GM23338 (cell line): ENCODE data around the gene UPF1. TPM values are rescaled to one million over a fixed set of nuclear protein-coding genes. Genes with fewer than 3 reads are reported as not detected.

ENCODE experiments used
- ATAC-seq: fragments of 200-7000 bp; cut with Tn5 transposase; 3 replicates; pipeline ENCODE4 v1.9.1; 2020
- DNase-seq: peaks from one replicate; pipeline ENCODE4 v3.0.0-alpha.2; 2015; ENCODE audit warnings: low spot score
- H2AFZ ChIP-seq: fragments of 200-600 bp; sonication (generic); 2 replicates; pipeline ENCODE4 v1.8.0; 2016; ENCODE audit warnings: antibody characterized with exemption, mild to moderate bottlenecking, moderate library complexity
- H3F3A ChIP-seq: fragments of 200-600 bp; sonication (generic); replicated peaks from 2 replicates; pipeline ENCODE4 v1.8.0; 2017; ENCODE audit warnings: antibody characterized with exemption, mixed run types, low read depth
- H3K27ac ChIP-seq: fragments of 200-600 bp; sonication (generic); 2 replicates; pipeline ENCODE4 v1.6.1; 2016; ENCODE audit warnings: low read depth
- H3K27me3 ChIP-seq: fragments of 200-600 bp; sonication (generic); 2 replicates; pipeline ENCODE4 v1.8.0; 2016; ENCODE audit warnings: mild to moderate bottlenecking, mixed run types, moderate library complexity; ENCODE audit not compliant: insufficient read depth
- H3K36me3 ChIP-seq: fragments of 200-600 bp; sonication (generic); 2 replicates; pipeline ENCODE4 v1.8.0; 2016; ENCODE audit warnings: mild to moderate bottlenecking; ENCODE audit not compliant: insufficient read depth
- H3K4me1 ChIP-seq: fragments of 200-600 bp; sonication (generic); 2 replicates; pipeline ENCODE4 v1.8.0; 2016; ENCODE audit warnings: mild to moderate bottlenecking, moderate library complexity; ENCODE audit not compliant: insufficient read depth
- H3K4me2 ChIP-seq: fragments of 200-600 bp; sonication (generic); 2 replicates; pipeline ENCODE4 v1.7.1; 2017; ENCODE audit warnings: mixed run types
- H3K4me3 ChIP-seq: fragments of 200-600 bp; sonication (generic); 2 replicates; pipeline ENCODE4 v1.6.1; 2016; ENCODE audit warnings: mixed run types
- H3K79me2 ChIP-seq: fragments of 200-600 bp; sonication (generic); replicated peaks from 2 replicates; pipeline ENCODE4 v1.8.0; 2017; ENCODE audit warnings: mild to moderate bottlenecking; ENCODE audit not compliant: insufficient read depth
- H3K9me2 ChIP-seq: fragments of 200-600 bp; sonication (generic); 2 replicates; pipeline ENCODE4 v1.8.0; 2017; ENCODE audit not compliant: insufficient read depth
- H4K20me1 ChIP-seq: fragments of 200-600 bp; sonication (generic); replicated peaks from 2 replicates; pipeline ENCODE4 v1.8.0; 2017; ENCODE audit warnings: mild to moderate bottlenecking; ENCODE audit not compliant: insufficient read depth
- H3K27ac Mint-ChIP-seq: 2 replicates; pipeline ENCODE4 v1.8.0; 2020; ENCODE audit warnings: inconsistent platforms, mild to moderate bottlenecking, moderate library complexity, mixed read lengths
- H3K27me3 Mint-ChIP-seq: 3 replicates; pipeline ENCODE4 v1.8.0; 2022; ENCODE audit warnings: low read depth, mild to moderate bottlenecking, moderate library complexity, mixed read lengths, inconsistent platforms; ENCODE audit not compliant: insufficient read depth, poor library complexity
- H3K36me3 Mint-ChIP-seq: 3 replicates; pipeline ENCODE4 v1.8.0; 2021; ENCODE audit warnings: low read depth, mild to moderate bottlenecking, inconsistent platforms, moderate library complexity, mixed read lengths
- H3K4me1 Mint-ChIP-seq: 3 replicates; pipeline ENCODE4 v1.8.0; 2020; ENCODE audit warnings: mild to moderate bottlenecking, inconsistent platforms, mixed read lengths
- H3K4me3 Mint-ChIP-seq: 3 replicates; pipeline ENCODE4 v1.8.0; 2021; ENCODE audit warnings: moderate library complexity, mild to moderate bottlenecking, inconsistent platforms, mixed read lengths
- H3K9me3 Mint-ChIP-seq: 3 replicates; pipeline ENCODE4 v1.8.0; 2020; ENCODE audit warnings: moderate library complexity, mild to moderate bottlenecking, inconsistent platforms, mixed read lengths
- CREB1 ChIP-seq: fragments of 250-450 bp; sonication (Bioruptor Pico); IDR thresholded peaks from 2 replicates; pipeline ENCODE4 v1.5.0; 2020; ENCODE audit warnings: low read depth, mild to moderate bottlenecking, moderate library complexity
- EZH2 ChIP-seq: fragments of 200-600 bp; sonication (generic); IDR thresholded peaks from one replicate; pipeline ENCODE4 v1.8.0; 2017; ENCODE audit warnings: antibody characterized with exemption, mild to moderate bottlenecking, low read depth; ENCODE audit not compliant: unreplicated experiment
- NANOG ChIP-seq: IDR thresholded peaks from 2 replicates; pipeline ENCODE4 v1.6.1; 2016; ENCODE audit warnings: antibody characterized with exemption, borderline replicate concordance
- POLR2AphosphoS5 ChIP-seq: IDR thresholded peaks from 2 replicates; pipeline ENCODE4 v1.6.1; 2016; ENCODE audit warnings: antibody characterized with exemption, low read depth
- STAT1 ChIP-seq: IDR thresholded peaks from one replicate; pipeline ENCODE4 v1.6.1; 2016; ENCODE audit warnings: antibody characterized with exemption; ENCODE audit not compliant: unreplicated experiment
- ZNF331 ChIP-seq: fragments of 250-450 bp; sonication (Bioruptor Pico); IDR thresholded peaks from 2 replicates; pipeline ENCODE4 v1.5.0; 2020; ENCODE audit warnings: low read depth, mild to moderate bottlenecking, moderate library complexity
- polyA plus RNA-seq: library from polyadenylated mRNA; unstranded; fragments of >200 nt; fragmentation: Nextera tagmentation; extraction: Ambion mirVana; gene quantifications from 2 replicates; pipeline ENCODE4 v1.2.1, GENCODE V29; 2016
- total RNA-seq: library from RNA; depleted of rRNA; stranded (reverse); fragments of >200 nt; shearing (Covaris generic); gene quantifications from 2 replicates; pipeline ENCODE4 v1.2.3, GENCODE V29; 2014
- TF ChIP-seq, protein P1 (sequence below), 2 experiments: fragments of 200-600 bp in 1 of 2; sonication (generic) in 1 of 2; conservative IDR thresholded peaks; 2 replicates each; pipeline versions ENCODE4 v1.5.1 to v1.6.1; 2016 to 2017; ENCODE audit warnings: antibody characterized with exemption in 2 of 2, low read depth in 2 of 2, mild to moderate bottlenecking in 2 of 2, moderate library complexity in 1 of 2
- TF ChIP-seq, protein P2 (sequence below): IDR thresholded peaks from one replicate; pipeline ENCODE4 v1.6.1; 2018; ENCODE audit warnings: antibody characterized with exemption; ENCODE audit not compliant: unreplicated experiment

The UPF1 gene
- total and polyA plus RNA-seq, 2 experiments from 2014 or later: 13.8 to 138 TPM

DNA sequence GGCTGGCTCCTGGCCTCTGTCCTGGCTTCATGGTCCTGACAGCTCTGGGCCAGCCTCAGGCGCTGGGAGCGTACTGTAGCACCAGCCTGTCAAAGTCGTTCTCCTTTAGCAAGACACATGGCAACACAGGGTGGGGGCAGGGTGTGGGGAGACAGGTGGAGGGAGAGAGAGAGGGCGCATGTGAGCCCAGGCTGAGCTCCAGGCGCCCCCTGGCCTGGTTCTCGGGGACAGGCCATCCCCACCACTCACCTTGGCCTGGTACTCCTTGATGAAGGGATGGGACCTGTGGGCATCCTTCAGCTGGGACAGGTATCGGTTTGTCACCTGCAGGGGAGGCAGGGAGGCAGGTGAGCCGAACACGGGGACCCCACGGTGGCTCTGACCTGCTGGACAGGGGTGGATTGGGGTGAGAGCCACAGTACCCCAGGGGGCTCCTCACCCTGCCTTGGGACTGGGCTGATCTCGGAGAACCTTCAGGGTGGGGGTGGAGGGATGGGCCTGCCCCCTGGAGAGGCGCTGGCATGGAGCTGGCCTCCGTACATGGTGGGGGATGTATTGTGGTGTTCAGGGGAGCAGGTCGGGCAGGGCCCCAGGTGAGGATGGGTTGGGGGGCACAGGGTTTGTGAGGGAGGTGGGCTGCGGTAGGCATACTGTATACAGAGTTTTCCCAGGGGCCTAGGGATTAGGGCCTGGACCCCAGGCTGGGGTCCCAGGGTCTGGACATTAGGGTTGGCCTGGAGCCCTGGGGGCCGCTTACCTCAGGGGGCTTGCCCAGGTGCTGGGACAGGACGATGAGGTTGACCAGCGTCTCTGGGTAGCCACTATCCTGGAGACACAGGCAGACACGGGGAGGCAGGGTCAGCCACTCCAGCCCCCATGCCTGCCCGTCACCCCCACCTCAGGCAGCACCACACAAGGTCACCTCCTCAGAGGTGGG, 68.1 kb downstream of the UPF1 start:
- H3K27ac ChIP-seq: no peak overlapping the region
- no peak overlapping the region for H3K4me3 Mint-ChIP-seq
- peaks cover 17% of the 10 kb centered on the region for H3K27me3 ChIP-seq
- H3K4me1 Mint-ChIP-seq: no peaks in the 10 kb centered on the region
- peaks cover 17% of the 10 kb centered on the region for H3K27me3 Mint-ChIP-seq
- peaks cover 2% of the 10 kb centered on the region; the same call in 1 of the 2 replicates for H3F3A ChIP-seq
- peaks cover 9% of the 10 kb centered on the region for H3K36me3 Mint-ChIP-seq
- H3K27ac Mint-ChIP-seq: no peak overlapping the region
- H3K36me3 ChIP-seq: no peaks in the 10 kb centered on the region
- no peaks in the 10 kb centered on the region for H3K9me3 Mint-ChIP-seq
- H4K20me1 ChIP-seq: no peaks in the 10 kb centered on the region; the same call in 1 of the 2 replicates
- H3K4me3 ChIP-seq: no peak overlapping the region
- TF ChIP-seq NANOG: no peak
- TF ChIP-seq, protein P1, sequence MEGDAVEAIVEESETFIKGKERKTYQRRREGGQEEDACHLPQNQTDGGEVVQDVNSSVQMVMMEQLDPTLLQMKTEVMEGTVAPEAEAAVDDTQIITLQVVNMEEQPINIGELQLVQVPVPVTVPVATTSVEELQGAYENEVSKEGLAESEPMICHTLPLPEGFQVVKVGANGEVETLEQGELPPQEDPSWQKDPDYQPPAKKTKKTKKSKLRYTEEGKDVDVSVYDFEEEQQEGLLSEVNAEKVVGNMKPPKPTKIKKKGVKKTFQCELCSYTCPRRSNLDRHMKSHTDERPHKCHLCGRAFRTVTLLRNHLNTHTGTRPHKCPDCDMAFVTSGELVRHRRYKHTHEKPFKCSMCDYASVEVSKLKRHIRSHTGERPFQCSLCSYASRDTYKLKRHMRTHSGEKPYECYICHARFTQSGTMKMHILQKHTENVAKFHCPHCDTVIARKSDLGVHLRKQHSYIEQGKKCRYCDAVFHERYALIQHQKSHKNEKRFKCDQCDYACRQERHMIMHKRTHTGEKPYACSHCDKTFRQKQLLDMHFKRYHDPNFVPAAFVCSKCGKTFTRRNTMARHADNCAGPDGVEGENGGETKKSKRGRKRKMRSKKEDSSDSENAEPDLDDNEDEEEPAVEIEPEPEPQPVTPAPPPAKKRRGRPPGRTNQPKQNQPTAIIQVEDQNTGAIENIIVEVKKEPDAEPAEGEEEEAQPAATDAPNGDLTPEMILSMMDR (conservative IDR thresholded peaks at IDR 0.05; ENCODE audit: low read depth in 2 of 2): peak in 1 of 2 experiments; percentile 39; a peak in 2 of 4 replicates
- no peaks in the 10 kb centered on the region for H3K79me2 ChIP-seq
- H3K4me2 ChIP-seq: no peak overlapping the region
- H2AFZ ChIP-seq: no peak overlapping the region
- DNase-seq (peak; percentile 23), ATAC-seq (no peak)
- H3K4me1 ChIP-seq: no peaks in the 10 kb centered on the region
- H3K9me2 ChIP-seq: no peaks in the 10 kb centered on the region

- Histone ChIP-seq H2AFZ (no peak overlapping the region), H3K4me3 (no peak overlapping the region), H3K4me2 (no peak overlapping the region), H3K4me1 (no peaks in the 10 kb centered on the region), H3K36me3 (no peaks in the 10 kb centered on the region), H3K79me2 (no peaks in the 10 kb centered on the region), H3F3A (peaks cover 2% of the 10 kb centered on the region; the same call in 1 of the 2 replicates), H3K27me3 (peaks cover 16% of the 10 kb centered on the region), H4K20me1 (no peaks in the 10 kb centered on the region; the same call in 1 of the 2 replicates), H3K9me2 (no peaks in the 10 kb centered on the region), H3K27ac (no peak overlapping the region)
- DNase-seq (no peak), ATAC-seq (no peak)
- Mint-ChIP-seq H3K27me3 (peaks cover 18% of the 10 kb centered on the region), H3K4me3 (no peak overlapping the region), H3K9me3 (no peaks in the 10 kb centered on the region), H3K4me1 (no peaks in the 10 kb centered on the region), H3K27ac (no peak overlapping the region), H3K36me3 (peaks cover 9% of the 10 kb centered on the region)
- TF ChIP-seq ZNF331 (no peak), EZH2 (no peak), STAT1 (no peak), CREB1 (CRISPR knock-in tag) (no peak), POLR2AphosphoS5 (no peak)
- TF ChIP-seq, protein P1 (conservative IDR thresholded peaks at IDR 0.05; ENCODE audit: low read depth in 2 of 2): no peak
- TF ChIP-seq, protein P2, sequence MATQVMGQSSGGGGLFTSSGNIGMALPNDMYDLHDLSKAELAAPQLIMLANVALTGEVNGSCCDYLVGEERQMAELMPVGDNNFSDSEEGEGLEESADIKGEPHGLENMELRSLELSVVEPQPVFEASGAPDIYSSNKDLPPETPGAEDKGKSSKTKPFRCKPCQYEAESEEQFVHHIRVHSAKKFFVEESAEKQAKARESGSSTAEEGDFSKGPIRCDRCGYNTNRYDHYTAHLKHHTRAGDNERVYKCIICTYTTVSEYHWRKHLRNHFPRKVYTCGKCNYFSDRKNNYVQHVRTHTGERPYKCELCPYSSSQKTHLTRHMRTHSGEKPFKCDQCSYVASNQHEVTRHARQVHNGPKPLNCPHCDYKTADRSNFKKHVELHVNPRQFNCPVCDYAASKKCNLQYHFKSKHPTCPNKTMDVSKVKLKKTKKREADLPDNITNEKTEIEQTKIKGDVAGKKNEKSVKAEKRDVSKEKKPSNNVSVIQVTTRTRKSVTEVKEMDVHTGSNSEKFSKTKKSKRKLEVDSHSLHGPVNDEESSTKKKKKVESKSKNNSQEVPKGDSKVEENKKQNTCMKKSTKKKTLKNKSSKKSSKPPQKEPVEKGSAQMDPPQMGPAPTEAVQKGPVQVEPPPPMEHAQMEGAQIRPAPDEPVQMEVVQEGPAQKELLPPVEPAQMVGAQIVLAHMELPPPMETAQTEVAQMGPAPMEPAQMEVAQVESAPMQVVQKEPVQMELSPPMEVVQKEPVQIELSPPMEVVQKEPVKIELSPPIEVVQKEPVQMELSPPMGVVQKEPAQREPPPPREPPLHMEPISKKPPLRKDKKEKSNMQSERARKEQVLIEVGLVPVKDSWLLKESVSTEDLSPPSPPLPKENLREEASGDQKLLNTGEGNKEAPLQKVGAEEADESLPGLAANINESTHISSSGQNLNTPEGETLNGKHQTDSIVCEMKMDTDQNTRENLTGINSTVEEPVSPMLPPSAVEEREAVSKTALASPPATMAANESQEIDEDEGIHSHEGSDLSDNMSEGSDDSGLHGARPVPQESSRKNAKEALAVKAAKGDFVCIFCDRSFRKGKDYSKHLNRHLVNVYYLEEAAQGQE: no peak
Measured at GRCh38 chr19:18900700-18901481, 69.1 kb downstream of the UPF1 start.
